ENCODE data around the gene PROB1.
A peak's percentile ranks its signal among the peaks of the same experiment; 100 is the strongest.
"Not testable (repeated sequence)": the region's sequence is repeated elsewhere in the genome, so short reads cannot be mapped to it uniquely, and the experiment has no call there.

The PROB1 gene

GRCh38 chr5:139345442-139345841 is 49.5 kb downstream of the PROB1 start:
- ATAC-seq, H3K27me3 Mint-ChIP-seq, DNase-seq, H3K4me3 Mint-ChIP-seq, H3K9me3 Mint-ChIP-seq: not testable (repeated sequence)
- Mint-ChIP-seq H3K4me1 (peaks cover 76% of the 10 kb centered on the region), H3K27ac (peak overlapping the region in 1 of 2 donors; percentile 42)

GRCh38 chr5:139344177-139344576 is 50.7 kb downstream of the PROB1 start:
- H3K27ac Mint-ChIP-seq, result no peak overlapping the region
- H3K4me1 Mint-ChIP-seq, result peaks cover 71% of the 10 kb centered on the region
- H3K4me3 Mint-ChIP-seq, result peak overlapping the region in 1 of 2 donors; percentile 99
- ATAC-seq (no peak), DNase-seq (no peak)
- H3K27me3 Mint-ChIP-seq, result no peaks in the 10 kb centered on the region
- H3K9me3 Mint-ChIP-seq, result no peaks in the 10 kb centered on the region

- Mint-ChIP-seq H3K4me3 (peak overlapping the region; percentile 94 to 99), H3K27me3 (no peaks in the 10 kb centered on the region), H3K9me3 (no peaks in the 10 kb centered on the region), H3K27ac (peak overlapping the region; percentile 56 to 63), H3K4me1 (peaks cover 64% of the 10 kb centered on the region)
- DNase-seq (no peak), ATAC-seq (no peak)
Observed at GRCh38 chr5:139343476-139343875, 51.4 kb downstream of the PROB1 start.

GRCh38 chr5:139342423-139342723 is 52.5 kb downstream of the PROB1 start:
- ATAC-seq (peak; percentile 82), DNase-seq (no peak)
- no peaks in the 10 kb centered on the region for H3K9me3 Mint-ChIP-seq
- peaks cover 59% of the 10 kb centered on the region for H3K4me1 Mint-ChIP-seq
- H3K27ac Mint-ChIP-seq, result peak overlapping the region; percentile 99
- H3K4me3 Mint-ChIP-seq, result peak overlapping the region; percentile 94 to 99
- no peaks in the 10 kb centered on the region for H3K27me3 Mint-ChIP-seq

GRCh38 chr5:139341689-139342422 is 53.0 kb downstream of the PROB1 start, which contains the start of gene PAIP2:
Gene PAIP2, plus strand, starts transcription at chr5:139341854. Its CDS starts 21,931 bp downstream, at chr5:139363785.
- no peaks in the 10 kb centered on the region for H3K9me3 Mint-ChIP-seq
- ATAC-seq (peak; percentile 93), DNase-seq (peak; percentile 97)
- H3K4me3 Mint-ChIP-seq, result peak within 1 kb of the TSS; percentile 94 to 99
- peaks cover 55% of the 10 kb centered on the region for H3K4me1 Mint-ChIP-seq
- peak within 1 kb of the TSS; percentile 99 for H3K27ac Mint-ChIP-seq
- H3K27me3 Mint-ChIP-seq, result no peaks in the 10 kb centered on the region

DNA sequence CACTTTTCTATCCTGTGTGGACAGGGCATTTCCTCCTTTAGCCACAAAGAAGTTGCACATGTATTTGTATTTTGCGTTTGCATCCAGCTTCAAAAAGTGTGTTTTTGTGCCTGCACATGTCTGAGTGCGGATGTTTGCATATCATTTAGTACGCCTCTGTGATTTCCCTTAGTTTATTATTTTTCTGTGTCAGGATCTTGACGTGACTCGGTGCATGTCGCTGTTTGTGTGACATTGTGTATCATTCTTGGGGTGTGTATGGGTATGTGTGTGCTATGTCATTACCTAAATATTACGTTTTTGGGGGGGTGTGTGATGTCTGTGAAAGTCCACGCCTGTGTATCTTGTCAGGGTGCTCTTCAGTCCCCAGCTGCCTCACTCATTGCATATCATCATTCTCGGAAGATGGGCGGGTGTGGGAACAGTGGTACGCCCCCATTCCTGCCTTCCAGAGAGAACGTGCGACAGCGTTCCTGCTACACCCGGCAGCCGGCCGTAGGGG is 53.7 kb downstream of the PROB1 start:
- ATAC-seq, result peak; percentile 41
- Mint-ChIP-seq H3K27me3 (no peaks in the 10 kb centered on the region), H3K4me1 (peaks cover 57% of the 10 kb centered on the region)

More for the DNA sequence above, 53.7 kb downstream of the PROB1 start:
- Mint-ChIP-seq H3K27ac (peak overlapping the region; percentile 99), H3K4me3 (peak overlapping the region; percentile 94 to 99), H3K9me3 (no peaks in the 10 kb centered on the region)
- no peak for DNase-seq
